Activated naive CD8-positive, alpha-beta T cell treated with anti-CD3 and anti-CD28 coated beads, Interleukin-2, amount 10 ng/mL, durations not matched to agents 7 days and 5 days (primary cell): ENCODE data around the gene MTG2. TPM values are rescaled to one million over a fixed set of nuclear protein-coding genes. Genes with fewer than 3 reads are reported as not detected.

ENCODE experiments used
- ATAC-seq: fragments of 150-1000 bp; cut with Tn5 transposase; one replicate; pipeline ENCODE4 v1.10.0; 2021; ENCODE audit warnings: low read depth, moderate library complexity
- POLR2A ChIA-PET: fragments of 350-600 bp; sonication (Branson Sonifier 250); formaldehyde crosslinking; loops from one replicate; lab custom pipeline; 2021; ENCODE audit warnings: antibody characterized with exemption; lab: Charles Lee
- DNase-seq: peaks from one replicate; pipeline ENCODE4 v3.0.0; 2021
- H3K27ac Mint-ChIP-seq: one replicate; pipeline ENCODE4 v1.8.0; 2022; ENCODE audit warnings: mild to moderate bottlenecking, mixed read lengths
- H3K27me3 Mint-ChIP-seq: one replicate; pipeline ENCODE4 v1.8.0; 2022; ENCODE audit warnings: mild to moderate bottlenecking, moderate library complexity, mixed read lengths
- H3K36me3 Mint-ChIP-seq: one replicate; pipeline ENCODE4 v1.8.0; 2021; ENCODE audit warnings: mild to moderate bottlenecking, mixed read lengths
- H3K4me1 Mint-ChIP-seq: one replicate; pipeline ENCODE4 v1.8.0; 2021; ENCODE audit warnings: mixed read lengths
- H3K4me3 Mint-ChIP-seq: one replicate; pipeline ENCODE4 v1.8.0; 2022; ENCODE audit warnings: mild to moderate bottlenecking, moderate library complexity, mixed read lengths
- H3K9me3 Mint-ChIP-seq: one replicate; pipeline ENCODE4 v1.8.0; 2021; ENCODE audit warnings: mixed read lengths
- total RNA-seq, 2 experiments: library from RNA; stranded (reverse); gene quantifications; one replicate each; pipeline ENCODE4 v1.2.3, GENCODE V29; 2021

Gene MTG2
- total RNA-seq, 2 experiments from 2014 or later = 34.9 to 39.5 TPM

DNA sequence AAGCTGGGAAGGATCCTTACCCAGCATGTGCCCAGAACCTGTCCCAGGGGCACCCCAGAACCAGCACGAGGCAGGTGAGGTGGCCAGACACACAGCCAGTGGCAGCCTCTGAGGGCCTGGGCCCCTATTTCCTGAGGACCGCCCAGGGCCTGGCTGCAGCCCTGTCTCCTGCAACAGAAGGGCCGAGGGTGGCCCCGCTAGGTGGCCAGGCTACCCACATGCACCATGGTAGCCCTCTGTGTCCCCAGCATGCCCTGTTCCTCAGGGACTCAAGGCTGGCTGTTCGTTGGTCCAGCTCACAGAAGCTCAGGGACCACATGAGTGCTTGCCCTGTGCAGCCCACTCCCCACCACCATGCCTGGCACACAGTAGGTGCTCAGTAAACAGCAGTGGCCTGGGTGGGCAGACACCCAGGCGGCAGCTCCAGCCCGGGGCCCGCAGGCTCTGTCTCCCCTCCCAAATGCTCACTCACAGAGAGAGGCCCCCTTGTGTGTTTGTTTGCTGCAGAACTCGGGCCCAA lies 29.0 kb downstream of the MTG2 start:
- POLR2A ChIA-PET = no interaction called here
- H3K27me3 Mint-ChIP-seq = peaks cover 4% of the 10 kb centered on the region
- ATAC-seq = no peak
- no peaks in the 10 kb centered on the region for H3K4me1 Mint-ChIP-seq
- H3K4me3 Mint-ChIP-seq = no peak overlapping the region
- DNase-seq = no peak
- H3K9me3 Mint-ChIP-seq = no peaks in the 10 kb centered on the region
- no peak overlapping the region for H3K27ac Mint-ChIP-seq
- no peaks in the 10 kb centered on the region for H3K36me3 Mint-ChIP-seq

DNA sequence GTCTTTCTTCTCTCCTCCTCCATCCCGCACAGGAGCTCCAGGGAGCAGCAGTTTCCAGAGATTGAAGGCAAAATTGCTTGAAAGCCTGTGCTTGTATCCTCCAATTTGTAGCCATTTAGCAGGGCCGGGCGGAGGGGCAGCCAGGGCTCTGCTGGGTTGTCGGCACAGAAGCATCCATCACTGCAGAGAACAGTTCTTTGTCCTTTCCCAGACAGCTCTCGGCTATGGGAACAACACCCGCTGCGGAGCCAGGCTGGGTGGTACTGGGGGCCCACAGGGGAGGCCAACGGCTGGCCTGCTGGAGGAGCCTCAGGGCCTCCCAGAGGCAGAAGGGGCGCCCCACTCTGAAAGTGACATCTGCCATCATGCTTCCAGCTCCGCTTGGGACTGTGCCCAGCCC lies 29.5 kb downstream of the MTG2 start:
- peaks cover 8% of the 10 kb centered on the region for H3K27me3 Mint-ChIP-seq
- H3K9me3 Mint-ChIP-seq = no peaks in the 10 kb centered on the region
- H3K27ac Mint-ChIP-seq = no peak overlapping the region
- ATAC-seq (no peak), DNase-seq (no peak)
- H3K36me3 Mint-ChIP-seq = no peaks in the 10 kb centered on the region
- H3K4me1 Mint-ChIP-seq = no peaks in the 10 kb centered on the region
- H3K4me3 Mint-ChIP-seq = no peak overlapping the region
- POLR2A ChIA-PET = no interaction called here

DNA sequence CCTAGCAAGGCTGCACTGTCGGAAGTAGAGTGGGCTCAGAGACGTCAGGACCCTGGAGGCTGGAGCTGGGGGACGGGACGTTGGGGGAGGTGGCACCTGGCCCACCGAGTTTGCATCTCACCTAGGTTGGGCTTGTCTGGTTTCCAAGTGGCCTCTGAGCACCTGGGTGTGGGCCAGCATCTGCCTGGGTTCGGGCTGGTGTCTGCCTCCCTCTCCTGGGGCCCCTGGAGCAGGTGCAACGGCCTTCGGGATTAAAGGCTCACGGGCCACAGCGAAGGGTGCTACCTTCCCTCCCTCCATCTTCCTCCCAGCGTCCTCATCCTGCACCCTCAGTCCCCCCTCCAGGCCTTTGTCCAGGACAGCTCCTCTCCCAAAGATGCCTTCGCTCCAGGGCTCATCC lies 31.2 kb downstream of the MTG2 start:
- no peaks in the 10 kb centered on the region for H3K9me3 Mint-ChIP-seq
- H3K4me1 Mint-ChIP-seq = no peaks in the 10 kb centered on the region
- POLR2A ChIA-PET = no interaction called here
- H3K27me3 Mint-ChIP-seq = peaks cover 17% of the 10 kb centered on the region
- DNase-seq = no peak
- no peaks in the 10 kb centered on the region for H3K36me3 Mint-ChIP-seq
- no peak for ATAC-seq
- H3K27ac Mint-ChIP-seq = no peak overlapping the region
- H3K4me3 Mint-ChIP-seq = no peak overlapping the region

DNA sequence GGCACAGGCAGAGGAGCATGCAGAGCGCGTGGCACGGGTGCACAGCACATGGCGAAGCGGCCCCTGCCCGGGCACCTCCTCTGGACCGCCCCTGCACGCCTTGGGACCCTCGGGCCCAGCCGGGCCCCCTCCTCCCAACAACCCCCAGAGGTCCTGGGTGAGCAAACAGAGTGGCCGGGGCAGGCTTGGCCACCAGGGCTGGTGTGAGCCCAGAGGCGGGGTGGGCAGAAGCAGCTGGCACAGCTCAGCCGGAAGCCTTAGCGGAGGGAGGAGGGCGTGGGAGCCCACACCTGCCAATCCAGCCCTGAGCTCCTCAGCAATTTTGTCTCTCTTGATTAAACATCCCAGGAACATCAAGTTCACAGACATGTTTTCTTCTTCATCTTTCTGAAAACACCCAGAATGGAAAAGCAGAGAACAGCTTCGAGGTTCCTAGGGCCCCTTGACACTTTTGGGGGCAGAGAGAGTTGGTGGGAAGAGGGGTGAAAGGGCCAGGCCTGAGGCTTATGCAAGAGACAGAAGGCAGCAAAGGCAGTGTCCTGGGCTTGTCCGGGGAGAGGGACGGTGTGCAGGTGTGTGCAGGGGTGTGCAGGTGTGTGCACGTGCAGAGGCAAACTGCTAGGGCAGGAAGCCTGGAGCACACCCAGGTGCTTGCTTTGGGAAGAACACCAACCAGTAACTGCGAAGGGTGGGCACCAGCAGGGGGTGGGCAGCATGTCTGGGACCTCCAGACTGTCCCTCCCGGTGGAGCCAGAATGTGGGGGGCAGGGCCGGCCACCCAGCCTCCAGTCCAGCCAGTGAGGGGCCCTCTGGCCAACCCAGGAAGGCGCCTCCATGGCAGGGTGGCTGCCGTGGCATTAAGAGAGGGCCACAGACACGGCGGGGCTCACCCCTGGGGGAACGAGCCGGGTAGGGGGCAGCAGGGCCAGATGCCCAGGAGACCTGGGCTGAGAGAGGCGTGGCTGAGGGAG lies 32.5 kb downstream of the MTG2 start:
- ATAC-seq (no peak), DNase-seq (no peak)
- no peaks in the 10 kb centered on the region for H3K4me1 Mint-ChIP-seq
- POLR2A ChIA-PET = no interaction called here
- H3K27ac Mint-ChIP-seq = no peak overlapping the region
- no peak overlapping the region for H3K4me3 Mint-ChIP-seq
- peaks cover 20% of the 10 kb centered on the region for H3K27me3 Mint-ChIP-seq
- no peaks in the 10 kb centered on the region for H3K9me3 Mint-ChIP-seq
- H3K36me3 Mint-ChIP-seq = no peaks in the 10 kb centered on the region

DNA sequence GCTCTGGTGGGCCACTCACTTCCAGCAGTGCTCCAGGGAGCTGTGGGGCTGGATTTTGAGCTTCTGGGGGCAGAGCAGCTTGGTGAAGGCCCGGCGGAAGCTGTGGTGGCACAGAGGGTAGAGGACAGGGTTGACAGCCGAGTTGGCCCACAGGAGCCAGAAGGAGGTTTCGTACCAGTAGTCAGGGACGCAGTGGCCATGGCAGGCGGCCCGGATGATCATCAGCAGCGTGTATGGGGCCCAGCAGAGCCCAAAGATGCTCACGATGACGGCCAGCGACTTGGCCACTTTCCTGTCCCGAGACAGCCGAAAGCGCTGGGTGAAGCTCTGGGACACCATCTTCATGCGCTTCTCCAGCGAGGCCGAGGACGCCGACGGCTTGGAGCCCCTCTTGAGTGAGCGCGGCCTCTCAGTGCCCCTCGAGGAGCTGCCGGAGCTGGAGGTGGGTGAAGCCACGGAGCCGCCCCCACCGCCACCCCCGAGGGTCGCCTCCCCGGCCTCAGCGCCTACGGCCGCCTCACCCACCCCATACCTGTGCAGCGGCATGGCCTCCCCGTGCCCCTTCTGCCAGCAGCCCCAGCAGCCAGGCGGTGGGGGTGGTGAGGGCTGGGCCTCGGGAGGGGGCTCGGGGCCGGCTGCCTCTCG lies 33.3 kb downstream of the MTG2 start:
- DNase-seq = no peak
- H3K4me1 Mint-ChIP-seq = no peaks in the 10 kb centered on the region
- no peak for ATAC-seq
- no peaks in the 10 kb centered on the region for H3K9me3 Mint-ChIP-seq
- peaks cover 24% of the 10 kb centered on the region for H3K27me3 Mint-ChIP-seq
- no peaks in the 10 kb centered on the region for H3K36me3 Mint-ChIP-seq
- no peak overlapping the region for H3K27ac Mint-ChIP-seq
- H3K4me3 Mint-ChIP-seq = no peak overlapping the region
- POLR2A ChIA-PET = no interaction called here

DNA sequence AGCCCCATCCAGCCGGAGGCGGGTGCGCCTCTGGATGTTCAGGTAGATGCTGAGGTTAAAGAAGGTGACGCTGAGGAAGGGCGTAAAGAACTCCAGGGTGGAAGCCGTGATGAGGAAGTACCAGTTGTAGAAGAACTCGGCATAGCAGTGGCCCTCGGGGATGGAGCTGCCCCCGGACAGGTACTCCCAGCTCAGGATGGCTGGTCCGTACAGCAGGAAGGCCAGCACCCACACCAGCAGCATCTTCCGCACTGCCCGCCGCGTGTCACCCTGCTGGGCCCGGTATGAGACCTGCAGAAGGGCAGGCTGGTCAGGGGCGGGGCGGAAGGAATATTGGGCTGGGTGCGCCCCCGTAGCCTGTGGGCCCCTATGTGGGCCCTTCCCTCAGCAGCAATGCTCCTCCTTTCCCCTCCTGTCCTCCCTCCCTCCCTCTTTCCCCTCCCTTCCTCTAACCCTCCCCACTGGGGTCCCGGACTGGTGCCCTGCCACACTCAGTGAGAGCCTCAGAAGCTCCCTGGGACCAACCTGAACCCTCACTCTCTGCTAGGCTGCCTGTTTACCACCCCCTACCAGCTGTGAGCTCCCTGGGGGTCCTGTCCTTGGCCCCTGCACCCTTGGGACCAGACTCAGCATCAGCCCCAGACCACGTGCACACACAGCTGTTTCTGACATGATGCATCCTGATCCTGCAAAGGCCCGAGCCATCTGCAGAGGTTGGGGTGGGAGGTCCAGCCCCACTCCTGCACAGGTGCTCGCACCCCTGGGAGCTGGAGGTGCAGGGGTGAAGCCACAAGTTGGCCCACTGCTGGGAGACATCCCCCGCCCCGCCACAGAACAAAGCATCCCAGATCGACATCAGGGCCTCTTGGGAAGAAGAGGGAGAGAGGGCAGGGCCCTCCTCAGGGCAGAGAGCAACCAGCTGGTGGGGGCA lies 34.1 kb downstream of the MTG2 start:
- POLR2A ChIA-PET = no interaction called here
- no peak for ATAC-seq
- H3K36me3 Mint-ChIP-seq = no peaks in the 10 kb centered on the region
- H3K27me3 Mint-ChIP-seq = peaks cover 31% of the 10 kb centered on the region
- no peak overlapping the region for H3K27ac Mint-ChIP-seq
- H3K9me3 Mint-ChIP-seq = no peaks in the 10 kb centered on the region
- no peak overlapping the region for H3K4me3 Mint-ChIP-seq
- no peaks in the 10 kb centered on the region for H3K4me1 Mint-ChIP-seq
- DNase-seq = no peak

DNA sequence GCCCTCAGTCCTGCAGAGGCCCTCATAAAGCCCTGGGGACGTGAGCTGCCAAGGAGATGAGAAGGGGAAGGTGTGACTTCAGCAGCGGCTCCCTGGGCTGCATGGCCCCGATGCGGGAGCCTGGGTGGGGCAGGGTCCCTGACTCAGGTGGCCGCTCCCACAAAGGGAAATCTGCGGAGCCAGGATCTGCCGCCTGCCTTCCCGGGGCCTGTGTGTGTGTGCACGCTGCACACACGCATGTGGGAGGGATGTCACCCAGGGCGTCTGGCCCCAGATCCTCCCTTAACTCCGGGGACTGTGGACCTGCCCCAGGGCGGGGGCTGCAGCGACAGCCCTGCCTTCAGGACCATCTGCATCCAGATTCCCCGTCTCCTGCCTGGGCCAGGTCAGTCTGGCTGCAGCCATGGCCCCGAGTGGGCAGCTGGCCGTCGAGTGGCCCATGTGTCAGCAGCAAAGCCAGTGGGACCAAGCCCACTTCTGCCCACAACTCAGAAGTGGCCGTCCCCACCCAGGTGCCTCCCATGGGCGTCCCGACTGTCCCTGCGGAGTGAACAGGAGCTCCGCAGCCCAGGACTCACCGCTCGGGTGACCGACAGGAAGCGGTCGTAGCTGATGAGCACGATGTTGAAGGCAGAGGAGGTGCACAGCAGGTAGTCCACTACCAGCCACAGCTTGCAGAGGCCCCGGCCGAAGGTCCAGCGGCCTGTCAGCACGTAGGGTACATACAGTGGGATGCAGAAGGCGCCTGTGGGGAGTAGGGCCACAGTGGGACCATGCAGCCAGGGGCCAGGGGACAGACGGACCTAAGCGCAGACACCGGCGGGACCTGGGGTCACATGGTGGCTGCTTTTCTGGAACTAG lies 35.3 kb downstream of the MTG2 start:
- Mint-ChIP-seq H3K27me3 (peaks cover 31% of the 10 kb centered on the region), H3K4me1 (no peaks in the 10 kb centered on the region), H3K9me3 (no peaks in the 10 kb centered on the region), H3K36me3 (no peaks in the 10 kb centered on the region), H3K27ac (no peak overlapping the region), H3K4me3 (no peak overlapping the region)
- ATAC-seq = no peak
- POLR2A ChIA-PET = no interaction called here
- DNase-seq = no peak

DNA sequence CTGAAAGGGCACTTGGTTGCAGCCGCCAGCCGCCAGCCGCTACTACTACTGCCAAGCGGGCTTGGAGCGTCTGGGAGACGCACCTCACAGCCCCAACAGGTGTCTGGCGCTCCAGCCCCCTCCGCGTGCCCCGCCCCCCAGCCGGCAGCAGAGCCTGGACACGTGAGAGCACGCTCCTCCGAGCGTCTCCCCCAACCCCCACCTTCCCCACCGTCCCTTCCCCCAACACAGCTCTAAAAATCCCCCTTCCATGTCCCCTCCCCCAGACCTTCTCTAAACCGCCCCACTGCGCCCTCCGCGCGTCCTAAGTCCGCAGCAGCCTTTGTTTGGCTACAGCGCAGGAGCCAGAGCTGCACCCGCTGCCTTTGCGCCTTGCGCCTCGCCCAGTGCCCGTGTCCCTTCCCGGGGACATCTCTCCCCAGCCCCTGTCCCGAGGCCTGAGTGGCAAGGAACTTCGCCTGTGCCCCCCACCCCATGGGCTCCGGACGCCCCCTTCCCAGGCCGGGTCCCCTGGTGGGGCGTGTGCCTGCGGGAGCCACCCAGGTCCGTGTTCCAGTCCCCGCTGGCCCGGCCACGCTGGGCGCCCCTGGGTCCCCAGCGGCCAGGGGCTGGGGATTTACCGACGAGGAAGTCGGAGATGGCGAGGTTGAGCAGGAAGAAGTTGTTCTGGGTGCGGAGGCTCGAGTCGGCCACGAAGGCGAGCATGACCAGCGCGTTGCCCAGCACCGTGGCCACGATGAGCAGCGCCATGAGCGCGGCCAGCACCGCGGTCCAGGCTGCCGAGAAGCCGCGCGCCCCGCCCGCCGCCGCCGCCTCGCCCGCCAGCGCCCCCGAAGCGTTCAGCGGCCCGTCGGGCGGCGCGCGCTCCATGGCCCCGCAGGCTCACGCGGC lies 36.5 kb downstream of the MTG2 start:
- Mint-ChIP-seq H3K27me3 (peaks cover 32% of the 10 kb centered on the region), H3K9me3 (no peaks in the 10 kb centered on the region), H3K36me3 (no peaks in the 10 kb centered on the region), H3K4me1 (no peaks in the 10 kb centered on the region), H3K4me3 (peak overlapping the region; percentile 19), H3K27ac (no peak overlapping the region)
- DNase-seq = peak; percentile 48
- POLR2A ChIA-PET = no interaction called here
- peak; percentile 37 for ATAC-seq

DNA sequence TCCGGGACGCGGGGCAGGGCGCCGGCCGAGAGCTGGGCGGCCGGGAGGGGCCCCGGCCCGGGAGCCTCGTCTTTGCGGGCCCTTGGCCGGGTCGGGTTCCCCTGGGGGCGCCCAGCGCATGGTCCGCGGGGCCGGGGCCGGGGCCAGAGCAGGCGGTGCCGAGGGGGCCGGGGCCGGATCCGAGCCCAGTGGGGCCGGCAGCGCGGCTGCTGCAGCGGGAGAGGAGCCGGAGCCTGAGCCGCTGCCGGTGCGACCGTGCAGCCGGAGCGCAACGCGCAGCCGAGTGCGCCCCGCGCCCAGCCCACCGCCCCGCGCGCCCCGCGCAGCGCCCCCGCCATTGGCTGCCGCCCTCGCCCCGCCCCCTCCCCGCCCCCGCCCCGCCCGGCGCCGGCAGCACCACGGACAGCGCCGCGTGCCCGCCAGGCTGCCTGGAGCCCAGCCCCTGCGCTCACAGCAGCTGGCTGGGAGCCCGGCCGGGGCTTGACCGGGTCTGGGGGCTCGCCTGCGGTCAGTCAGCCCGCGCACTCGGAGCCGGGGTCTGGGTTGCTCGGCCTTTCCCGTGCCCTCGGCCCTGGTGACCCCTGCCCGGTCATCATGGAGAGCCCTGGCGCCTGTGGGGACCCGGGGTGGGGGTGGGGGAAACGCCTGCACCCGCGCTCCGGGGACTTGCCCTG lies 37.3 kb downstream of the MTG2 start, which contains the start of gene HRH3:
HRH3 (minus strand) TSS at position 287 of the 674 bp plus-strand sequence. CDS start 308 bp downstream, outside the sequence.
- no peaks in the 10 kb centered on the region for H3K36me3 Mint-ChIP-seq
- DNase-seq (peak; percentile 76), ATAC-seq (peak; percentile 69)
- POLR2A ChIA-PET = no interaction called here
- H3K27me3 Mint-ChIP-seq = peaks cover 32% of the 10 kb centered on the region
- H3K4me3 Mint-ChIP-seq = peak within 1 kb of the TSS; percentile 19
- no peaks in the 10 kb centered on the region for H3K9me3 Mint-ChIP-seq
- no peak within 1 kb of the TSS for H3K27ac Mint-ChIP-seq
- H3K4me1 Mint-ChIP-seq = no peaks in the 10 kb centered on the region

DNA sequence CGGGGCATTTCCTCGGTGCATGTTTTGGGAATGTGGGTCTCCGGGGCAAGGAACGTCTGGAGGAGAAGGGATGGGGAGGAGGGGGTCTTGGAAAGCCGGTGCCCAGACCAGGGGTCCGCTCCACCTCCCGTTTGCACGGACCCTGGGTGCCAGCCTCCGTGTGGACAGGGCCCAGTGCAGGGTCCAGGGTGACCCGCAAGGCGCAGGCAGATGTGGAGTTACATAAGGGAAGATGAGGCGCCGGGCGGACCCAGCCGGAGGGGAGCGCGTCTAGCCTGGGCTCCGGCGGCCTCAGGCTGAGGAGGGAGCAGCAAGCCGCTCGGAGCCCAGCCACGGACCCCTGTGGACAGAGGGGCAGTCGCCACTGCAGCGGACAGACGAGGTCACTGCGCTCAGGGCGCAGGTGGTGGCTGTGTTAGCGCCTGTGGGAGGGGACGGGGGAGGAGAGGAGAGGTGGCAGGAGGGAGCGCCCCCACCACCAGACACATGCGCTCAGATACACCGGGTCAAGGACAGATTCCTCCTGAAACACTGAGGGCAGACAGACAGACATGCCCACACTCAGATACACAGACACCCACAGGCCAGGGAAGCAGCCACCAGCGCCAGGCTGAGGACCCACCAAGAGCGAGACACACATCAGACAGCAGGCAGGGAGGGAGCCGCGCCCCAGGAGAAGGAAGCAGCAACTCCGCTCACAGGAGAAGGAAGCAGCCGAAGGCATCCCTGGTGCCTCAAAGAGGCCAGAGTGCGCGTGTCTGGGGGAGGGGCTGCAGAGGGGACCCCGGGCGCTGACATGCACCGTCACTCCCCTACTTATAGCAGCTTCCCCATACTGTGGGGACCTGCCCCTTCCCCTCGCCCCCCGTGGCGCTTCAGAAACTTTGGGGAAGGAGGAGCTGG lies 38.1 kb downstream of the MTG2 start:
- ATAC-seq = no peak
- H3K4me1 Mint-ChIP-seq = no peaks in the 10 kb centered on the region
- peaks cover 30% of the 10 kb centered on the region for H3K27me3 Mint-ChIP-seq
- H3K9me3 Mint-ChIP-seq = no peaks in the 10 kb centered on the region
- POLR2A ChIA-PET = no interaction called here
- no peak overlapping the region for H3K4me3 Mint-ChIP-seq
- H3K27ac Mint-ChIP-seq = no peak overlapping the region
- DNase-seq = no peak
- H3K36me3 Mint-ChIP-seq = no peaks in the 10 kb centered on the region
